Fibroblast of the aortic adventitia (primary cell): Measurements from ENCODE around the gene NRCAM. TPM values are rescaled to one million over a fixed set of nuclear protein-coding genes. Genes with fewer than 3 reads are reported as not detected.
A peak's percentile ranks its signal among the peaks of the same experiment; 100 is the strongest.
"Not testable (repeated sequence)": the region's sequence is repeated elsewhere in the genome, so short reads cannot be mapped to it uniquely, and the experiment has no call there.

Experiments used
- DNase-seq: peaks from one replicate; pipeline ENCODE4 v3.0.0-alpha.2; 2010; ENCODE audit warnings: low read depth
- H3K4me3 ChIP-seq: 2 replicates; pipeline ENCODE4 v1.5.1; 2011; ENCODE audit warnings: low read depth, mild to moderate bottlenecking, control low read depth, low read length, moderate library complexity
- CTCF ChIP-seq: IDR thresholded peaks from 2 replicates; pipeline ENCODE4 v1.5.1; 2011; ENCODE audit warnings: mild to moderate bottlenecking, low read length, control low read depth, inconsistent platforms; ENCODE audit not compliant: insufficient read depth
- total RNA-seq: library from RNA; depleted of rRNA; stranded (reverse); fragments of >200 nt; gene quantifications from 2 replicates; pipeline ENCODE4 v1.2.3, GENCODE V29; 2012; ENCODE audit warnings: low replicate concordance

The NRCAM gene
- total RNA-seq, 1 donor, result 2.3 TPM

- DNase-seq, result peak; percentile 81
- H3K4me3 ChIP-seq, result no peak overlapping the region
- TF ChIP-seq CTCF, result no peak
These were observed 49.9 kb downstream of the NRCAM start for GRCh38 chr7:108406222-108406890.

GRCh38 chr7:108404509-108405420 is 51.5 kb downstream of the NRCAM start:
- no peak for TF ChIP-seq CTCF
- H3K4me3 ChIP-seq, result no peak overlapping the region
- DNase-seq, result no peak

GRCh38 chr7:108403597-108404217 is 52.5 kb downstream of the NRCAM start:
- no peak overlapping the region for H3K4me3 ChIP-seq
- no peak for DNase-seq
- no peak for TF ChIP-seq CTCF

GRCh38 chr7:108402865-108403264 is 53.4 kb downstream of the NRCAM start:
- TF ChIP-seq CTCF, result no peak
- DNase-seq, result peak; percentile 65
- no peak overlapping the region for H3K4me3 ChIP-seq

- no peak for TF ChIP-seq CTCF
- DNase-seq, result no peak
- no peak overlapping the region for H3K4me3 ChIP-seq
These were observed 60.2 kb downstream of the NRCAM start for GRCh38 chr7:108396080-108396479.

- DNase-seq, result no peak
- TF ChIP-seq CTCF, result no peak
- no peak overlapping the region for H3K4me3 ChIP-seq
These were observed 60.8 kb downstream of the NRCAM start for GRCh38 chr7:108395426-108395825.

- H3K4me3 ChIP-seq, DNase-seq: not testable (repeated sequence)
These were observed 63.1 kb downstream of the NRCAM start for GRCh38 chr7:108393097-108393496.

- not testable (repeated sequence) for DNase-seq, H3K4me3 ChIP-seq
These were observed 68.5 kb downstream of the NRCAM start for GRCh38 chr7:108387686-108388085.
